Measurements from ENCODE around the gene FAM177B. TPM values are rescaled to one million over a fixed set of nuclear protein-coding genes. Genes with fewer than 3 reads are reported as not detected.
A peak's percentile ranks its signal among the peaks of the same experiment; 100 is the strongest.

FAM177B gene
- total and polyA plus RNA-seq, 4 donors = 0.10 to 0.54 (median 0.27) TPM; not detected in 1

DNA sequence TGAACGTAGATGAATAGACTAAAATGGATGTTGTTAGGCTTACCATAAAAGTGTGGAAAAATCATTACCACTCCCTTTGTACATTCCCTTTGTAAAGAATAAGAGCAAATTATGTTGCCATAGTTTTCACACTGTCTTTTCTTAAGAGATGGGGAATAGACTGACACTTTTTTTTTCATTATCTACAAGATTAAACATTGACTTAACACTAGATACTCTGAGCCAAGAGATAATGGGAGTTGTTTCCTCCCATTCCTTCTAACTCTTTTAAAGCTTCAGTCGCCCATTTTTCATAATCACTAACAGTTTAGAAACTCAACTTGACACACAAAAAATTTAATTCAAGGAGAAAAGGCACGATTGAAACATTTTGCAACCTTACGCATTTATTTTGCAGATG is 34.8 kb upstream of the FAM177B start:
- no peak for DNase-seq
- no peak for TF ChIP-seq CTCF (IDR thresholded peaks at IDR 0.05; ENCODE audit: control extremely low read depth, extremely low read depth)
- Histone ChIP-seq H3K9ac (ENCODE audit: insufficient read depth in 1 of 2, low read length in 2 of 2) (no peak overlapping the region), H3K36me3 (ENCODE audit: control insufficient read depth in 4 of 4, insufficient read depth in 4 of 4, low read length in 4 of 4) (peaks cover 0 to 9% (median 2%) of the 10 kb centered on the region in 4 donors), H3K9me3 (ENCODE audit: control insufficient read depth in 4 of 4, insufficient read depth in 3 of 4, low read length in 3 of 4) (no peaks in the 10 kb centered on the region), H3K4me1 (ENCODE audit: control insufficient read depth in 5 of 5, insufficient read depth in 5 of 5, low read length in 5 of 5) (peaks cover 0 to 3% (median 0%) of the 10 kb centered on the region in 5 donors), H3K4me3 (no peak overlapping the region), H3K27me3 (ENCODE audit: control insufficient read depth in 3 of 3, insufficient read depth in 3 of 3, low read length in 2 of 3) (no peaks in the 10 kb centered on the region), H3K27ac (ENCODE audit: low read depth in 1 of 2, low read length in 1 of 2) (no peak overlapping the region)
- WGBS, 2 donors = 71 to 79% methylated on average over 4 of the region's 4 CpGs
- ATAC-seq (ENCODE audit: insufficient read depth, low FRiP score) = no peak

GRCh38 chr1:222704260-222704659 is 32.7 kb upstream of the FAM177B start:
- H3K36me3 ChIP-seq (ENCODE audit: control insufficient read depth in 4 of 4, insufficient read depth in 4 of 4, low read length in 4 of 4) = peaks cover 0 to 9% (median 2%) of the 10 kb centered on the region in 4 donors
- no peaks in the 10 kb centered on the region for H3K27me3 ChIP-seq (ENCODE audit: control insufficient read depth in 3 of 3, insufficient read depth in 3 of 3, low read length in 2 of 3)
- peaks cover 0 to under 1% (median 0%) of the 10 kb centered on the region in 5 donors for H3K4me1 ChIP-seq (ENCODE audit: control insufficient read depth in 5 of 5, insufficient read depth in 5 of 5, low read length in 5 of 5)
- 97 to 100% methylated on average over 1 of the region's 1 CpG for WGBS, 2 donors
- H3K4me3 ChIP-seq = no peak overlapping the region
- no peak overlapping the region for H3K9ac ChIP-seq (ENCODE audit: insufficient read depth in 1 of 2, low read length in 2 of 2)
- no peak overlapping the region for H3K27ac ChIP-seq (ENCODE audit: low read depth in 1 of 2, low read length in 1 of 2)
- ATAC-seq (ENCODE audit: insufficient read depth, low FRiP score) (no peak), DNase-seq (no peak)
- TF ChIP-seq CTCF (IDR thresholded peaks at IDR 0.05; ENCODE audit: control extremely low read depth, extremely low read depth) = no peak
- no peaks in the 10 kb centered on the region for H3K9me3 ChIP-seq (ENCODE audit: control insufficient read depth in 4 of 4, insufficient read depth in 3 of 4, low read length in 3 of 4)

GRCh38 chr1:222706815-222707214 is 30.2 kb upstream of the FAM177B start:
- no peak for DNase-seq
- no peak overlapping the region for H3K4me3 ChIP-seq
- 74 to 99% methylated on average over 4 of the region's 4 CpGs for WGBS, 2 donors
- no peak overlapping the region for H3K27ac ChIP-seq (ENCODE audit: low read depth in 1 of 2, low read length in 1 of 2)
- no peak for TF ChIP-seq CTCF (IDR thresholded peaks at IDR 0.05; ENCODE audit: control extremely low read depth, extremely low read depth)
- peaks cover 0 to 4% (median under 1%) of the 10 kb centered on the region in 4 donors for H3K36me3 ChIP-seq (ENCODE audit: control insufficient read depth in 4 of 4, insufficient read depth in 4 of 4, low read length in 4 of 4)
- no peaks in the 10 kb centered on the region for H3K9me3 ChIP-seq (ENCODE audit: control insufficient read depth in 4 of 4, insufficient read depth in 3 of 4, low read length in 3 of 4)
- no peak overlapping the region for H3K9ac ChIP-seq (ENCODE audit: insufficient read depth in 1 of 2, low read length in 2 of 2)
- no peaks in the 10 kb centered on the region for H3K27me3 ChIP-seq (ENCODE audit: control insufficient read depth in 3 of 3, insufficient read depth in 3 of 3, low read length in 2 of 3)
- peaks cover 0 to 16% (median 7%) of the 10 kb centered on the region in 5 donors for H3K4me1 ChIP-seq (ENCODE audit: control insufficient read depth in 5 of 5, insufficient read depth in 5 of 5, low read length in 5 of 5)
- no peak for ATAC-seq (ENCODE audit: insufficient read depth, low FRiP score)

DNA sequence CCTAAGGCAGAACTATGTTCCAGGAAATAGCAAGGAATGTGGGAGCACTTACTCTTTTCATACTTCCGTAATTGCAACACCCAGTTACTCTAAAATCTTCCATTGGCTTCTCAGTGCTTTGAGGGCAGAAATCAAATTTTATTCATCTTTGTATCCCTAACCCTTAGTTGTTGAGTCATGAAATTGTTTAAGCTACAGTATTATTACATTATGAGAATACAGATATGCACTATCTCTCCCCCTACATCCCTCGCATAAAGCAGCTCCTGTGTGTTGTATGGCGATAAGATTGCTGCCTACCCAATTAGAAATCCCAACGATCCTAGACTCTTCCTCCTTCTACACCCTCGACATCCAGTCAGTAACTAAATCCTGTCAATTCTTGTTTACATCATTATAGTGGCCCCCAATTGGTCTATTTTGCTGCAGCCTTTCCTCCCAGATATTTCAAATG is 27.3 kb upstream of the FAM177B start:
- Histone ChIP-seq H3K27me3 (ENCODE audit: control insufficient read depth in 3 of 3, insufficient read depth in 3 of 3, low read length in 2 of 3) (no peaks in the 10 kb centered on the region), H3K4me3 (no peak overlapping the region), H3K9me3 (ENCODE audit: control insufficient read depth in 4 of 4, insufficient read depth in 3 of 4, low read length in 3 of 4) (no peaks in the 10 kb centered on the region), H3K27ac (ENCODE audit: low read depth in 1 of 2, low read length in 1 of 2) (no peak overlapping the region), H3K36me3 (ENCODE audit: control insufficient read depth in 4 of 4, insufficient read depth in 4 of 4, low read length in 4 of 4) (peaks cover 0 to 3% (median under 1%) of the 10 kb centered on the region in 4 donors), H3K9ac (ENCODE audit: insufficient read depth in 1 of 2, low read length in 2 of 2) (no peak overlapping the region), H3K4me1 (ENCODE audit: control insufficient read depth in 5 of 5, insufficient read depth in 5 of 5, low read length in 5 of 5) (peaks cover 0 to 21% (median 7%) of the 10 kb centered on the region in 5 donors)
- TF ChIP-seq CTCF (IDR thresholded peaks at IDR 0.05; ENCODE audit: control extremely low read depth, extremely low read depth) = no peak
- no peak for ATAC-seq (ENCODE audit: insufficient read depth, low FRiP score)
- DNase-seq = peak in 1 of 3 donors; percentile 2
- WGBS, 2 donors = 54 to 76% methylated on average over 5 of the region's 5 CpGs
